ENCODE measurements around the gene BZW2.

- TF ChIP-seq, protein P1, sequence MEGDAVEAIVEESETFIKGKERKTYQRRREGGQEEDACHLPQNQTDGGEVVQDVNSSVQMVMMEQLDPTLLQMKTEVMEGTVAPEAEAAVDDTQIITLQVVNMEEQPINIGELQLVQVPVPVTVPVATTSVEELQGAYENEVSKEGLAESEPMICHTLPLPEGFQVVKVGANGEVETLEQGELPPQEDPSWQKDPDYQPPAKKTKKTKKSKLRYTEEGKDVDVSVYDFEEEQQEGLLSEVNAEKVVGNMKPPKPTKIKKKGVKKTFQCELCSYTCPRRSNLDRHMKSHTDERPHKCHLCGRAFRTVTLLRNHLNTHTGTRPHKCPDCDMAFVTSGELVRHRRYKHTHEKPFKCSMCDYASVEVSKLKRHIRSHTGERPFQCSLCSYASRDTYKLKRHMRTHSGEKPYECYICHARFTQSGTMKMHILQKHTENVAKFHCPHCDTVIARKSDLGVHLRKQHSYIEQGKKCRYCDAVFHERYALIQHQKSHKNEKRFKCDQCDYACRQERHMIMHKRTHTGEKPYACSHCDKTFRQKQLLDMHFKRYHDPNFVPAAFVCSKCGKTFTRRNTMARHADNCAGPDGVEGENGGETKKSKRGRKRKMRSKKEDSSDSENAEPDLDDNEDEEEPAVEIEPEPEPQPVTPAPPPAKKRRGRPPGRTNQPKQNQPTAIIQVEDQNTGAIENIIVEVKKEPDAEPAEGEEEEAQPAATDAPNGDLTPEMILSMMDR (IDR thresholded peaks at IDR 0.05; ENCODE audit: low read depth, low read length, poor library complexity, severe bottlenecking): no peak
- TF ChIP-seq EZH2phosphoT487 (IDR thresholded peaks at IDR 0.05; ENCODE audit: borderline replicate concordance, low read length): no peak
Measured at GRCh38 chr7:16741676-16742075, 95.7 kb downstream of the BZW2 start.

All from DOHH2 (cell line).